Astrocyte (in vitro differentiated cells and primary cell): Measurements from ENCODE around the gene KRT78. TPM values are rescaled to one million over a fixed set of nuclear protein-coding genes. Genes with fewer than 3 reads are reported as not detected.

Experiments
- DNase-seq: peaks from one replicate; pipeline ENCODE4 v3.0.0-alpha.2; 2010; ENCODE audit warnings: low read depth
- FAIRE-seq: peaks from 2 replicates; lab custom pipeline; 2011; peaks lifted over from hg19 to GRCh38; lab: Jason Lieb, UNC
- H2AFZ ChIP-seq: 2 replicates; pipeline ENCODE4 v1.6.0; 2012; ENCODE audit warnings: low read depth, low read length, inconsistent platforms
- H3K27ac ChIP-seq: 2 replicates; pipeline ENCODE4 v1.5.1; 2011; ENCODE audit warnings: low read depth, low read length, inconsistent platforms
- H3K27me3 ChIP-seq: 2 replicates; pipeline ENCODE4 v1.6.0; 2011; ENCODE audit warnings: low read length, inconsistent platforms; ENCODE audit not compliant: insufficient read depth
- H3K36me3 ChIP-seq: 2 replicates; pipeline ENCODE4 v1.5.1; 2011; ENCODE audit warnings: low read length, inconsistent platforms; ENCODE audit not compliant: insufficient read depth
- H3K4me1 ChIP-seq: 2 replicates; pipeline ENCODE4 v1.5.1; 2011; ENCODE audit warnings: low read length, inconsistent platforms; ENCODE audit not compliant: insufficient read depth
- H3K4me2 ChIP-seq: 2 replicates; pipeline ENCODE4 v1.6.0; 2012; ENCODE audit warnings: low read length, inconsistent platforms
- H3K4me3 ChIP-seq: 2 replicates; pipeline ENCODE4 v1.5.1; 2011; ENCODE audit warnings: low read depth, mild to moderate bottlenecking, low read length, inconsistent platforms; ENCODE audit not compliant: insufficient read depth
- H3K79me2 ChIP-seq: 2 replicates; pipeline ENCODE4 v1.6.0; 2012; ENCODE audit warnings: mild to moderate bottlenecking, low read length, inconsistent platforms; ENCODE audit not compliant: insufficient read depth
- H3K9ac ChIP-seq: 2 replicates; pipeline ENCODE4 v1.6.0; 2012; ENCODE audit warnings: mild to moderate bottlenecking, low read length, inconsistent platforms
- H3K9me3 ChIP-seq: 2 replicates; pipeline ENCODE4 v1.5.1; 2012; ENCODE audit warnings: low read depth, mild to moderate bottlenecking, low read length, inconsistent platforms; ENCODE audit not compliant: insufficient read depth
- H4K20me1 ChIP-seq: 2 replicates; pipeline ENCODE4 v1.6.0; 2012; ENCODE audit warnings: low read length, inconsistent platforms; ENCODE audit not compliant: insufficient read depth
- H3K27ac Mint-ChIP-seq: one replicate; pipeline ENCODE4 v1.8.0; 2021; ENCODE audit warnings: mild to moderate bottlenecking, mixed read lengths; ENCODE audit not compliant: unreplicated experiment
- H3K27me3 Mint-ChIP-seq: one replicate; pipeline ENCODE4 v1.8.0; 2021; ENCODE audit warnings: low read depth, mixed read lengths; ENCODE audit not compliant: unreplicated experiment
- H3K36me3 Mint-ChIP-seq: one replicate; pipeline ENCODE4 v1.8.0; 2021; ENCODE audit warnings: low read depth, mixed read lengths; ENCODE audit not compliant: unreplicated experiment
- H3K4me1 Mint-ChIP-seq: one replicate; pipeline ENCODE4 v1.8.0; 2021; ENCODE audit warnings: low read depth, mixed read lengths; ENCODE audit not compliant: unreplicated experiment
- H3K4me3 Mint-ChIP-seq: one replicate; pipeline ENCODE4 v1.8.0; 2021; ENCODE audit warnings: mild to moderate bottlenecking, moderate library complexity, mixed read lengths; ENCODE audit not compliant: unreplicated experiment
- H3K9me3 Mint-ChIP-seq: one replicate; pipeline ENCODE4 v1.8.0; 2021; ENCODE audit warnings: mild to moderate bottlenecking, mixed read lengths; ENCODE audit not compliant: unreplicated experiment
- CTCF ChIP-seq: IDR thresholded peaks from 2 replicates; pipeline ENCODE4 v1.5.1; 2011; ENCODE audit warnings: low read depth, mild to moderate bottlenecking, inconsistent platforms, low read length, moderate library complexity; ENCODE audit not compliant: insufficient read depth
- EZH2 ChIP-seq: IDR thresholded peaks from 2 replicates; pipeline ENCODE4 v1.6.1; 2012; ENCODE audit warnings: mild to moderate bottlenecking, low read length, inconsistent platforms; ENCODE audit not compliant: insufficient read depth
- total RNA-seq: library from RNA; stranded (reverse); gene quantifications from 2 replicates; pipeline ENCODE4 v1.2.1, GENCODE V29; 2021

The KRT78 gene
- total RNA-seq, 1 donor from 2014 or later = not detected

GRCh38 chr12:52806169-52806811 is 42.5 kb downstream of the KRT78 start:
- H3K27me3 ChIP-seq = peaks cover 42% of the 10 kb centered on the region
- Mint-ChIP-seq H3K36me3 (no peaks in the 10 kb centered on the region), H3K27ac (no peak overlapping the region), H3K27me3 (peaks cover 64% of the 10 kb centered on the region), H3K4me1 (no peaks in the 10 kb centered on the region), H3K9me3 (peaks cover 4% of the 10 kb centered on the region), H3K4me3 (no peak overlapping the region)
- FAIRE-seq = no peak
- H3K36me3 ChIP-seq = no peaks in the 10 kb centered on the region
- no peaks in the 10 kb centered on the region for H4K20me1 ChIP-seq
- H3K4me2 ChIP-seq = no peak overlapping the region
- TF ChIP-seq CTCF (no peak), EZH2 (no peak)
- H3K9me3 ChIP-seq = no peaks in the 10 kb centered on the region
- H3K79me2 ChIP-seq = no peaks in the 10 kb centered on the region
- no peak overlapping the region for H3K9ac ChIP-seq
- H2AFZ ChIP-seq = no peak overlapping the region
- no peak for DNase-seq
- no peaks in the 10 kb centered on the region for H3K4me1 ChIP-seq
- H3K27ac ChIP-seq = no peak overlapping the region
- no peak overlapping the region for H3K4me3 ChIP-seq

GRCh38 chr12:52805739-52806138 is 43.1 kb downstream of the KRT78 start:
- Histone ChIP-seq H4K20me1 (no peaks in the 10 kb centered on the region), H2AFZ (no peak overlapping the region), H3K4me3 (no peak overlapping the region), H3K9ac (no peak overlapping the region), H3K4me1 (no peaks in the 10 kb centered on the region), H3K27ac (no peak overlapping the region), H3K9me3 (no peaks in the 10 kb centered on the region), H3K79me2 (no peaks in the 10 kb centered on the region), H3K36me3 (no peaks in the 10 kb centered on the region), H3K27me3 (peaks cover 38% of the 10 kb centered on the region), H3K4me2 (no peak overlapping the region)
- TF ChIP-seq EZH2 (no peak), CTCF (no peak)
- Mint-ChIP-seq H3K36me3 (no peaks in the 10 kb centered on the region), H3K4me1 (no peaks in the 10 kb centered on the region), H3K9me3 (peaks cover 4% of the 10 kb centered on the region), H3K27ac (no peak overlapping the region), H3K4me3 (no peak overlapping the region), H3K27me3 (peaks cover 63% of the 10 kb centered on the region)
- FAIRE-seq (no peak), DNase-seq (no peak)

GRCh38 chr12:52805000-52805399 is 43.8 kb downstream of the KRT78 start:
- no peaks in the 10 kb centered on the region for H3K79me2 ChIP-seq
- H3K36me3 ChIP-seq = no peaks in the 10 kb centered on the region
- Mint-ChIP-seq H3K4me3 (no peak overlapping the region), H3K36me3 (no peaks in the 10 kb centered on the region), H3K27me3 (peaks cover 63% of the 10 kb centered on the region), H3K9me3 (peaks cover 4% of the 10 kb centered on the region), H3K4me1 (no peaks in the 10 kb centered on the region), H3K27ac (no peak overlapping the region)
- H3K4me2 ChIP-seq = no peak overlapping the region
- H3K9me3 ChIP-seq = no peaks in the 10 kb centered on the region
- TF ChIP-seq EZH2 = no peak
- no peaks in the 10 kb centered on the region for H4K20me1 ChIP-seq
- H3K4me3 ChIP-seq = no peak overlapping the region
- H3K27me3 ChIP-seq = peaks cover 37% of the 10 kb centered on the region
- no peak for FAIRE-seq
- no peak overlapping the region for H3K9ac ChIP-seq
- H3K27ac ChIP-seq = no peak overlapping the region
- DNase-seq = no peak
- no peaks in the 10 kb centered on the region for H3K4me1 ChIP-seq
- H2AFZ ChIP-seq = no peak overlapping the region
